Right lobe of liver (tissue), 4 donors: Measurements from ENCODE around the gene TAPBP.

Source experiments
- POLR2A ChIP-seq: fragments of 450-650 bp; IDR thresholded peaks from one replicate; pipeline ENCODE4 v1.6.1; 2017; ENCODE audit warnings: antibody characterized with exemption, mild to moderate bottlenecking
- TF ChIP-seq, protein P1 (sequence below), 4 donors: fragments of 200-600 bp in 3 of 4; fragments of 450-650 bp in 1 of 4; IDR thresholded peaks; one replicate each; pipeline versions ENCODE4 v1.5.1 to v1.8.0; 2016 to 2022; ENCODE audit warnings: antibody characterized with exemption in 4 of 4, mild to moderate bottlenecking in 2 of 4
- donor health status: DM: no; HTN: no; CAD: no.
- donor health status: DM: no; HTN: no; CAD: no.
- donor health status: DM: no; HTN: yes; CAD: no.

GRCh38 chr6:33286946-33287914, 26.6 kb downstream of the TAPBP start:
- TF ChIP-seq POLR2A: no peak
- TF ChIP-seq, protein P1, sequence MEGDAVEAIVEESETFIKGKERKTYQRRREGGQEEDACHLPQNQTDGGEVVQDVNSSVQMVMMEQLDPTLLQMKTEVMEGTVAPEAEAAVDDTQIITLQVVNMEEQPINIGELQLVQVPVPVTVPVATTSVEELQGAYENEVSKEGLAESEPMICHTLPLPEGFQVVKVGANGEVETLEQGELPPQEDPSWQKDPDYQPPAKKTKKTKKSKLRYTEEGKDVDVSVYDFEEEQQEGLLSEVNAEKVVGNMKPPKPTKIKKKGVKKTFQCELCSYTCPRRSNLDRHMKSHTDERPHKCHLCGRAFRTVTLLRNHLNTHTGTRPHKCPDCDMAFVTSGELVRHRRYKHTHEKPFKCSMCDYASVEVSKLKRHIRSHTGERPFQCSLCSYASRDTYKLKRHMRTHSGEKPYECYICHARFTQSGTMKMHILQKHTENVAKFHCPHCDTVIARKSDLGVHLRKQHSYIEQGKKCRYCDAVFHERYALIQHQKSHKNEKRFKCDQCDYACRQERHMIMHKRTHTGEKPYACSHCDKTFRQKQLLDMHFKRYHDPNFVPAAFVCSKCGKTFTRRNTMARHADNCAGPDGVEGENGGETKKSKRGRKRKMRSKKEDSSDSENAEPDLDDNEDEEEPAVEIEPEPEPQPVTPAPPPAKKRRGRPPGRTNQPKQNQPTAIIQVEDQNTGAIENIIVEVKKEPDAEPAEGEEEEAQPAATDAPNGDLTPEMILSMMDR (IDR thresholded peaks at IDR 0.05): no peak
